ENCODE measurements around the gene AGBL4. TPM values are rescaled to one million over a fixed set of nuclear protein-coding genes. Genes with fewer than 3 reads are reported as not detected.

AGBL4 gene
- polyA plus RNA-seq, 1 experiment: not detected

GRCh38 chr1:48878191-48878940, 1145.4 kb downstream of the AGBL4 start:
- no peak for TF ChIP-seq CTCF (IDR thresholded peaks at IDR 0.05; ENCODE audit: low read depth, low read length)
- CTCF ChIA-PET: no interaction called here
- Histone ChIP-seq H3K9me3 (ENCODE audit: control insufficient read depth, insufficient read depth, low read length) (no peaks in the 10 kb centered on the region), H3K27ac (ENCODE audit: low read depth, low read length) (no peak overlapping the region), H3K4me3 (ENCODE audit: low read depth, low read length) (no peak overlapping the region), H3K27me3 (ENCODE audit: control insufficient read depth, insufficient read depth, low read length) (no peaks in the 10 kb centered on the region)
- POLR2A ChIA-PET: interaction anchor here (0.7 kb wide), 1 partner anchor 1194 kb away, joined by 4 read pairs; no protein-coding TSS in a partner anchor
- no peak for DNase-seq (ENCODE audit: low read depth, low spot score)

GRCh38 chr1:48876330-48876785, 1147.4 kb downstream of the AGBL4 start:
- Histone ChIP-seq H3K9me3 (ENCODE audit: control insufficient read depth, insufficient read depth, low read length) (no peaks in the 10 kb centered on the region), H3K27ac (ENCODE audit: low read depth, low read length) (no peak overlapping the region), H3K4me3 (ENCODE audit: low read depth, low read length) (no peak overlapping the region), H3K27me3 (ENCODE audit: control insufficient read depth, insufficient read depth, low read length) (no peaks in the 10 kb centered on the region)
- no peak for DNase-seq (ENCODE audit: low read depth, low spot score)
- ChIA-PET POLR2A (no interaction called here), CTCF (no interaction called here)
- no peak for TF ChIP-seq CTCF (IDR thresholded peaks at IDR 0.05; ENCODE audit: low read depth, low read length)

GRCh38 chr1:48875552-48876329, 1148.0 kb downstream of the AGBL4 start:
- Histone ChIP-seq H3K27me3 (ENCODE audit: control insufficient read depth, insufficient read depth, low read length) (no peaks in the 10 kb centered on the region), H3K27ac (ENCODE audit: low read depth, low read length) (no peak overlapping the region), H3K4me3 (ENCODE audit: low read depth, low read length) (no peak overlapping the region), H3K9me3 (ENCODE audit: control insufficient read depth, insufficient read depth, low read length) (no peaks in the 10 kb centered on the region)
- no peak for TF ChIP-seq CTCF (IDR thresholded peaks at IDR 0.05; ENCODE audit: low read depth, low read length)
- POLR2A ChIA-PET: no interaction called here
- no peak for DNase-seq (ENCODE audit: low read depth, low spot score)
- CTCF ChIA-PET: no interaction called here

GRCh38 chr1:48873944-48874343, 1149.8 kb downstream of the AGBL4 start:
- no peak for TF ChIP-seq CTCF (IDR thresholded peaks at IDR 0.05; ENCODE audit: low read depth, low read length)
- POLR2A ChIA-PET: no interaction called here
- Histone ChIP-seq H3K27me3 (ENCODE audit: control insufficient read depth, insufficient read depth, low read length) (no peaks in the 10 kb centered on the region), H3K27ac (ENCODE audit: low read depth, low read length) (no peak overlapping the region), H3K9me3 (ENCODE audit: control insufficient read depth, insufficient read depth, low read length) (no peaks in the 10 kb centered on the region), H3K4me3 (ENCODE audit: low read depth, low read length) (no peak overlapping the region)
- CTCF ChIA-PET: no interaction called here
- no peak for DNase-seq (ENCODE audit: low read depth, low spot score)

GRCh38 chr1:48870596-48870995, 1153.2 kb downstream of the AGBL4 start:
- ChIA-PET CTCF (interaction anchor here (0.5 kb wide), 1 partner anchor 30 kb away, joined by 10 read pairs; no protein-coding TSS in a partner anchor), POLR2A (no interaction called here)
- H3K4me3 ChIP-seq (ENCODE audit: low read depth, low read length): no peak overlapping the region
- no peak overlapping the region for H3K27ac ChIP-seq (ENCODE audit: low read depth, low read length)
- TF ChIP-seq CTCF (IDR thresholded peaks at IDR 0.05; ENCODE audit: low read depth, low read length): peak; percentile 31; the same call in 1 of the 2 replicates
- no peak for DNase-seq (ENCODE audit: low read depth, low spot score)
- H3K9me3 ChIP-seq (ENCODE audit: control insufficient read depth, insufficient read depth, low read length): no peaks in the 10 kb centered on the region
- H3K27me3 ChIP-seq (ENCODE audit: control insufficient read depth, insufficient read depth, low read length): no peaks in the 10 kb centered on the region

Measured in AG04450 (cell line).